ENCODE measurements around the gene CHRNA4. TPM values are rescaled to one million over a fixed set of nuclear protein-coding genes. Genes with fewer than 3 reads are reported as not detected.

Gene CHRNA4
- total and polyA plus RNA-seq, 9 of the 15 experiments (the other 6 are each of a cell fraction or from before 2014, with no cell fraction given), result not detected

- Histone ChIP-seq H3K27ac (ENCODE audit: extremely low read depth, low read depth, low read length) (no peak overlapping the region), H3K27me3 (ENCODE audit: control insufficient read depth in 2 of 2, insufficient read depth in 2 of 2, low read length in 2 of 2) (peaks cover 0 to 54% of the 10 kb centered on the region in 2 experiments; a peak in 2 of 5 replicates), H3K4me2 (ENCODE audit: insufficient read depth, low read length) (no peak overlapping the region), H3K79me2 (ENCODE audit: control insufficient read depth, insufficient read depth, low read length) (no peaks in the 10 kb centered on the region), H3K4me1 (replicated peaks in 1 of 2; ENCODE audit: control insufficient read depth in 2 of 2, insufficient read depth in 2 of 2, low read length in 2 of 2) (peaks cover 0 to 52% of the 10 kb centered on the region in 2 experiments; a peak in 2 of 5 replicates), H3K4me3 (no peak overlapping the region), H3K9ac (ENCODE audit: insufficient read depth in 1 of 2, low read depth in 2 of 2, low read length in 2 of 2) (no peak overlapping the region), H3K9me1 (ENCODE audit: control insufficient read depth, insufficient read depth, low read length) (no peaks in the 10 kb centered on the region), H4K20me1 (replicated peaks; ENCODE audit: control insufficient read depth, insufficient read depth, low read length) (peaks cover 10% of the 10 kb centered on the region; the same call in 1 of the 2 replicates), H3K36me3 (ENCODE audit: control insufficient read depth, insufficient read depth, low read length) (no peaks in the 10 kb centered on the region), H2AFZ (ENCODE audit: low read depth, low read length) (no peak overlapping the region), H3K9me3 (replicated peaks; ENCODE audit: control insufficient read depth, insufficient read depth, low read depth, low read length) (no peaks in the 10 kb centered on the region)
- ATAC-seq, result no peak
- BruUV-seq (replicated peaks), result no TSS peak
- 6% methylated on average over 10 of the region's 21 CpGs for WGBS (ENCODE audit: insufficient coverage, low coverage, missing lambda C conversion rate)
- POLR2A ChIA-PET, result interaction anchor here (0.6 kb wide), 1 partner anchor 14 kb away, joined by 3 read pairs; no protein-coding TSS in a partner anchor
- intact Hi-C loops (cut with micrococcal nuclease) (no loop called here), in situ Hi-C loops (cut with MboI) (no loop called here)
- CTCF ChIA-PET (ENCODE audit: low intra/inter-chr PET ratio), result no interaction called here
- FAIRE-seq, result no peak
- no peak for DNase-seq (ENCODE audit: extremely low read depth in 1 of 4, low spot score in 3 of 4)
- TF ChIP-seq TRIM25 (IDR thresholded peaks at IDR 0.05; ENCODE audit: borderline replicate concordance), result no peak
- TF ChIP-seq CTCFL (IDR thresholded peaks at IDR 0.05; ENCODE audit: borderline replicate concordance, insufficient read depth, low read depth, low read length, poor library complexity, severe bottlenecking), result no peak
- no peak for TF ChIP-seq ZNF764 (CRISPR knock-in tag; IDR thresholded peaks at IDR 0.05; ENCODE audit: low read depth)
- TF ChIP-seq SNAPC5 (CRISPR knock-in tag; IDR thresholded peaks at IDR 0.05), result no peak
- no peak for TF ChIP-seq EWSR1 (IDR thresholded peaks at IDR 0.05; ENCODE audit: borderline replicate concordance, low read depth, partially characterized antibody)
- no peak for TF ChIP-seq NR2C2 (CRISPR knock-in tag; IDR thresholded peaks at IDR 0.05)
- TF ChIP-seq NR2C2 (tag; IDR thresholded peaks at IDR 0.05), result no peak
- no peak for TF ChIP-seq NFIX (CRISPR knock-in tag; IDR thresholded peaks at IDR 0.05; ENCODE audit: low read depth)
- TF ChIP-seq PRMT5 (CRISPR knock-in tag; IDR thresholded peaks at IDR 0.05), result no peak
- TF ChIP-seq ZNF561 (CRISPR knock-in tag; conservative IDR thresholded peaks at IDR 0.05), result no peak
- no peak for TF ChIP-seq HMG20B (CRISPR knock-in tag; IDR thresholded peaks at IDR 0.05)
These were observed 46.4 kb downstream of the CHRNA4 start for GRCh38 chr20:63314566-63315239.

Data from K562 (cell line).